ENCODE measurements around the gene SORCS2.

GRCh38 chr4:7575426-7575825, 383.1 kb downstream of the SORCS2 start:
- TF ChIP-seq CTCF (IDR thresholded peaks at IDR 0.05; ENCODE audit: control extremely low read depth in 1 of 3, insufficient read depth in 1 of 3, low read depth in 1 of 3, low read length in 3 of 3) (no peak), E2F6 (IDR thresholded peaks at IDR 0.05) (no peak)
